ENCODE data around the gene SMYD1.

GRCh38 chr2:88053934-88054781, 13.5 kb upstream of the SMYD1 start:
- TF ChIP-seq CTCF (IDR thresholded peaks at IDR 0.05) (no peak), EP300 (IDR thresholded peaks at IDR 0.05) (no peak), POLR2A (IDR thresholded peaks at IDR 0.05) (no peak)
